Psoas muscle (tissue), 8 donors: ENCODE data around the gene PDCD4. TPM values are rescaled to one million over a fixed set of nuclear protein-coding genes. Genes with fewer than 3 reads are reported as not detected.
A peak's percentile ranks its signal among the peaks of the same experiment; 100 is the strongest.

Experiments used
- ATAC-seq, 4 donors: fragments of 200-7000 bp; cut with Tn5 transposase; one replicate each; pipeline ENCODE4 v1.9.1; 2020; ENCODE audit warnings: moderate library complexity in 3 of 4, mild to moderate bottlenecking in 2 of 4
- DNase-seq, 2 donors: peaks; one replicate each; pipeline ENCODE4 v3.0.0-alpha.2; 2020
- H3K27ac ChIP-seq: fragments of 200-600 bp; one replicate; pipeline ENCODE4 v1.8.0; 2022
- H3K27me3 ChIP-seq, 3 donors: fragments of 200-600 bp in 1 of 3; one replicate each; pipeline versions ENCODE4 v1.6.1 to v1.8.0; 2013 to 2022; ENCODE audit warnings: low read length in 2 of 3, mild to moderate bottlenecking in 2 of 3, moderate library complexity in 1 of 3; ENCODE audit not compliant: insufficient read depth in 3 of 3
- H3K36me3 ChIP-seq, 2 donors: fragments of 200-600 bp in 1 of 2; one replicate each; pipeline versions ENCODE4 v1.6.1 to v1.8.0; 2013 to 2022; ENCODE audit warnings: low read depth in 1 of 2, mild to moderate bottlenecking in 1 of 2, moderate library complexity in 1 of 2; ENCODE audit not compliant: insufficient read depth in 1 of 2
- H3K4me1 ChIP-seq: fragments of 200-600 bp; one replicate; pipeline ENCODE4 v1.8.0; 2022
- H3K4me3 ChIP-seq: fragments of 200-600 bp; one replicate; pipeline ENCODE4 v1.8.0; 2022; ENCODE audit warnings: mild to moderate bottlenecking
- H3K9me3 ChIP-seq: fragments of 200-600 bp; one replicate; pipeline ENCODE4 v1.8.0; 2022
- WGBS, 3 donors: extraction: QIAGEN DNeasy Blood & Tissue Kit; methylation state at CpG; one replicate each; pipeline versions ENCODE4 v1.1.6 to v1.1.7; 2013; 5-methylcytosine and 5-hydroxymethylcytosine counted together
- intact Hi-C, 2 donors: fragments of 100-400 bp; cut with DNase I; formaldehyde crosslinking; loops; one replicate each; pipeline versions ENCODE4 v1.11.0 to v1.14.2; 2022
- polyA plus RNA-seq, 3 donors: library from polyadenylated mRNA; stranded (reverse); fragments of 200-250 nt; gene quantifications; one replicate each; pipeline ENCODE4 v1.2.3, GENCODE V29; 2013
- total RNA-seq, 4 donors: library from RNA; stranded (reverse); fragmentation: NEBNext Ultra II Directional in 2 of 4; extraction: Animal tissue kit (Norgen Biotek cat#: 25700) in 2 of 4; gene quantifications; one replicate each; pipeline versions ENCODE4 v1.2.1 to v1.2.4, GENCODE V29; 2021 to 2023
- TF ChIP-seq, protein P1 (sequence below): fragments of 200-600 bp; IDR thresholded peaks from one replicate; pipeline ENCODE4 v1.8.0; 2022; ENCODE audit warnings: antibody characterized with exemption
- donor health status: healthy with polysubstance abuse.
- donor health status: DM: no; HTN: no; CAD: no; lungs with moderate emphysema.
- donor health status: Bipolar disorder and iron deficiency.
- donor health status: healthy.
- donor health status: DM: yes; HTN: yes; CAD: no.
- donor health status: DM: no; HTN: no; CAD: no.
- donor health status: DM: no; HTN: no; CAD: no.
- donor health status: DM: yes; HTN: yes; CAD: no.

PDCD4 gene
- total and polyA plus RNA-seq, 7 donors: 7.6 to 19.7 (median 11.3) TPM

GRCh38 chr10:110835841-110836240, 35.9 kb upstream of the PDCD4 start:
- Histone ChIP-seq H3K4me3 (no peak overlapping the region), H3K4me1 (peaks cover 40% of the 10 kb centered on the region), H3K9me3 (no peaks in the 10 kb centered on the region), H3K36me3 (peaks cover 0 to 36% of the 10 kb centered on the region in 2 donors), H3K27ac (no peak overlapping the region), H3K27me3 (no peaks in the 10 kb centered on the region)
- TF ChIP-seq, protein P1, sequence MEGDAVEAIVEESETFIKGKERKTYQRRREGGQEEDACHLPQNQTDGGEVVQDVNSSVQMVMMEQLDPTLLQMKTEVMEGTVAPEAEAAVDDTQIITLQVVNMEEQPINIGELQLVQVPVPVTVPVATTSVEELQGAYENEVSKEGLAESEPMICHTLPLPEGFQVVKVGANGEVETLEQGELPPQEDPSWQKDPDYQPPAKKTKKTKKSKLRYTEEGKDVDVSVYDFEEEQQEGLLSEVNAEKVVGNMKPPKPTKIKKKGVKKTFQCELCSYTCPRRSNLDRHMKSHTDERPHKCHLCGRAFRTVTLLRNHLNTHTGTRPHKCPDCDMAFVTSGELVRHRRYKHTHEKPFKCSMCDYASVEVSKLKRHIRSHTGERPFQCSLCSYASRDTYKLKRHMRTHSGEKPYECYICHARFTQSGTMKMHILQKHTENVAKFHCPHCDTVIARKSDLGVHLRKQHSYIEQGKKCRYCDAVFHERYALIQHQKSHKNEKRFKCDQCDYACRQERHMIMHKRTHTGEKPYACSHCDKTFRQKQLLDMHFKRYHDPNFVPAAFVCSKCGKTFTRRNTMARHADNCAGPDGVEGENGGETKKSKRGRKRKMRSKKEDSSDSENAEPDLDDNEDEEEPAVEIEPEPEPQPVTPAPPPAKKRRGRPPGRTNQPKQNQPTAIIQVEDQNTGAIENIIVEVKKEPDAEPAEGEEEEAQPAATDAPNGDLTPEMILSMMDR: no peak
- no peak for ATAC-seq
- intact Hi-C loops: no loop called here
- 80 to 92% (median 87%) methylated on average over 7 of the region's 7 CpGs for WGBS, 3 donors
- no peak for DNase-seq

GRCh38 chr10:110836706-110837105, 35.0 kb upstream of the PDCD4 start:
- TF ChIP-seq, protein P1: no peak
- intact Hi-C loops: no loop called here
- no peaks in the 10 kb centered on the region for H3K9me3 ChIP-seq
- H3K27me3 ChIP-seq: no peaks in the 10 kb centered on the region
- DNase-seq: no peak
- peaks cover 0 to 30% of the 10 kb centered on the region in 2 donors for H3K36me3 ChIP-seq
- 84 to 93% (median 89%) methylated on average over 3 of the region's 3 CpGs for WGBS, 3 donors
- no peak overlapping the region for H3K4me3 ChIP-seq
- H3K4me1 ChIP-seq: peaks cover 39% of the 10 kb centered on the region
- H3K27ac ChIP-seq: no peak overlapping the region
- ATAC-seq: no peak

GRCh38 chr10:110837418-110838171, 34.1 kb upstream of the PDCD4 start:
- H3K4me1 ChIP-seq: peaks cover 30% of the 10 kb centered on the region
- H3K4me3 ChIP-seq: no peak overlapping the region
- no peaks in the 10 kb centered on the region for H3K9me3 ChIP-seq
- H3K27me3 ChIP-seq: no peaks in the 10 kb centered on the region
- TF ChIP-seq, protein P1: no peak
- ATAC-seq (peak in 1 of 4 donors; percentile 32), DNase-seq (no peak)
- 27 to 42% (median 40%) methylated on average over 2 of the region's 2 CpGs for WGBS, 3 donors
- intact Hi-C loops: no loop called here
- peaks cover 0 to 32% of the 10 kb centered on the region in 2 donors for H3K36me3 ChIP-seq
- H3K27ac ChIP-seq: no peak overlapping the region

- no peak for DNase-seq
Measured at GRCh38 chr10:110840225-110840922, 31.4 kb upstream of the PDCD4 start.

More at GRCh38 chr10:110840225-110840922, 31.4 kb upstream of the PDCD4 start:
- H3K4me1 ChIP-seq: peaks cover 6% of the 10 kb centered on the region
- H3K4me3 ChIP-seq: no peak overlapping the region
- peaks cover 0 to 32% of the 10 kb centered on the region in 2 donors for H3K36me3 ChIP-seq
- TF ChIP-seq, protein P1: no peak
- peak in 1 of 4 donors; percentile 17 for ATAC-seq
- no peaks in the 10 kb centered on the region for H3K27me3 ChIP-seq
- 61 to 82% (median 77%) methylated on average over 4 to 5 of the region's 5 CpGs for WGBS, 3 donors
- H3K27ac ChIP-seq: no peak overlapping the region
- intact Hi-C loops: no loop called here
- H3K9me3 ChIP-seq: no peaks in the 10 kb centered on the region
